Activated CD4-positive, alpha-beta T cell treated with anti-CD3 and anti-CD28 coated beads for 48 hours (primary cell): ENCODE data around the gene SMIM41.

ENCODE experiments used
- DNase-seq: peaks from one replicate; pipeline ENCODE4 v3.0.0-alpha.2; 2020

Gene SMIM41

GRCh38 chr12:52148464-52149181, 69.1 kb downstream of the SMIM41 start:
- no peak for DNase-seq

DNA sequence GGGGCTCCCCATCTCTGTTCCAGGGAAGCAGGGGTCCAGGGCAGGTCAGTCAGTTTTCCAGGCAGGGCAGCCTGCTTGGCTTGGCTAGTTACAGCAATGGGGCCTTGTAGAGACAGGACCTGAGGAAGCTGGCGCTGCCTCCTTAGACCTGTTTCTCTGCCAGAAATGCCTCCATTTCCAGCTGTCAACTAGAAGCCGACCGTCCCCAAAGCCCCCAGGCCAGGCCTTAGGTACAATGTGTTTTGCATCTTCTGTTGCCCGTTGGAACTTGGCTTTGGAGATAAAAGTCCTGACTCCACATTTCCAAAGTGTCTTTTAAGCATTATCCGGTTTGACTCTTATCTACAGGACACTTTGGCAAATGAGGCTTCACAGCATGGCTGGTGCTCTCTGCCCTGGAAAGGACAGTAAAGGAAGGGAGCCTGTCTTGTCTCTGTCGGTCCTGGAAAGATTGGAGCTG, 69.7 kb downstream of the SMIM41 start:
- no peak for DNase-seq

GRCh38 chr12:52149651-52150241, 70.2 kb downstream of the SMIM41 start:
- no peak for DNase-seq

DNA sequence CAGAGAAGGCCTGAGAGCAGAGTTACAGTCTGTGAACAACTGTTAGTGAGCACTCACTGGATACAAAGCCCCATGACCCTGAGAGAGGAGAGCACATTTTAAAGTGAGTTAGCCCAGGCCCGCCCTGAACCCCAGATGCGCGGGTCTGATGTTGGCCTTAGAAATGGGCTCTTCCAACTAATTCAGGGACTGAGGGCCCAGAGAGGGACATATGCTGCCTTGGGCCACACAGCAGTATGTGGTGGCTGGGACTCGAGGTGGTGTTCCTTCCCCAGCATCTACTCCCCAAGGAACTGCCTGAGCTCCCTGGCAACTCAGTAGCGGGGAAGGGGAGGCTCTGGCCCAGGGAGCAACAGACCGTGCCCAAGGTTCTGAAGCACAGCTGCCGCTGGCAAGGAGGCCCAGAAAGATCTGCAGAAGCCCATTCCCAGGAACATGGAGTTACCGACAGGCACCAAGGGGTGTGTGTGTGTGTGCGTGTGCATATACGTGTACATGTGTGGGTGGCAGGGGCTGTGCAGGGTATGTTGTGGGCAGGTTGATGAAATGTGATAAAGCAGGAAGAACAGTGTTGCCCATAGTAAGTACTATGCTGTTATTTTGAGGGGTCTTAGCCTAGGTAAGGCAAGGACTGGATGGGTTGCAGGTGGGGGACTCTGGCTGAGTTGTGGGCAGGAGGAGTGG, 71.8 kb downstream of the SMIM41 start:
- no peak for DNase-seq

DNA sequence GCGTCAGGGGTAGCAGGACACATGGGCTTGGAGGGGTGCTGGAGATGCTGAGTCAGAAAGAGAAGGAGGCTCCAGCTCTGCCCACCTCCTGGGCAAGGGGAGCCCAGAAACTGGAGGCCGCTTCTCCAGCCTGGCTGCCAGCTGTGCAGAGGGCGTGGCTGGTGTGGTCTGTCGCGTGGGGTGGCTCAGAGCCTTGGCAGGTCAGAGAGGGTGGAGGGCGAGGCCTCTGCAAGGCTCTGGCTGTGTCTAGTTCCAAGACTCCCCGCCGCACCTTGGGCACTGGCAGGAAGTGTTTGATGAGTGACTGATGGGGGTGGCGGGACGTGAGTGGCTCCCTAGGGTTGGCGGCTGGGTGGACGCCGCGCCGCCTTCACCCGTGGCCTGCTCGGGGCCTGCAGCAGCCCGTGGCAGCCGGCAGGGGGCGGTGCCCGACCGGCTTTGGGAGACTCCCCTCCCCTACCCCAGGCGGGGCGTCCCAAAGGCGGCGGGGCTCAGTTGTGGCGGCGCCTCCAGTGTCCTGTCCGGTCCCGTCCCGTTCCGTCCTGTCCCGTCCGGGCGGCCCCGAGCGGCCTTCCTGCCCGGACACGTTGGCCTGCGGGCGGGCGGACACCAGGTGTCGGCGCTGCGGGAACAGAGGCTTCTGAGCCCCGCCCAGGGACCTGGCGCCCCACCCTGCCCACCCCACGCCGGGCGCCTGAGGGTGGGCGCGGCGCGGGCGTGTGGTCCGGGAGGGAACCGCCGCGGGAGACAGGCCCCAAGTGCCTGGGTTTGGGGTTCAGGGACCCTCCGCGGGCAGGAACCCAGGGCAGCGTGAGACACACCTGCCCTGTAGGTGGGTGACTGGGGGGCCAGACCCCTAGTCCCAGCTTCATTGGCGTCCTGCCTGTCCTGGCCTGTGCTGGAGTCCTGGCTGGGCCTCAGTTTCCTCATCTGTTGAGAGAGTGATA, 72.6 kb downstream of the SMIM41 start:
- peak; percentile 77 for DNase-seq

- DNase-seq, result no peak
These were observed 73.4 kb downstream of the SMIM41 start for GRCh38 chr12:52152905-52153317.

- no peak for DNase-seq
These were observed 75.8 kb downstream of the SMIM41 start for GRCh38 chr12:52155048-52155868.

DNA sequence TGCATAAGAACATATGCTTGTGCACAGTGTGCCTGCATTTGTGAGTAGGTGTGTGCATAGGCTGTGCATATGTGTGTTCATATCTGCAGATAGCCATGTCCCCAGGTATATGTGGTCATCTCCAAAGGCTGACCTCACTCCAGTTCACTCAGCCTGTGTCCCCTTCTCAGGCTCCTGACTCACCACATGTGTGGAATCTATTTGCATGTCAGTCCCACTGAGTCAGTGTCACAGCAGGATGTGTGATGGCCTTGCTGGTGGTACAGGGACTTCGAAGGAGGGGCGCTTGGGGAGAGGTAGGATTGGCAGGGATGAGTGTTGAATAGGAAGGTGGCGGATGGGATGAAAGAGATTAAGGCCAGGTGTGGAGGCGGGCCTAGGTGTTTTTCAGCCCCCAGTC, 76.8 kb downstream of the SMIM41 start:
- no peak for DNase-seq

DNA sequence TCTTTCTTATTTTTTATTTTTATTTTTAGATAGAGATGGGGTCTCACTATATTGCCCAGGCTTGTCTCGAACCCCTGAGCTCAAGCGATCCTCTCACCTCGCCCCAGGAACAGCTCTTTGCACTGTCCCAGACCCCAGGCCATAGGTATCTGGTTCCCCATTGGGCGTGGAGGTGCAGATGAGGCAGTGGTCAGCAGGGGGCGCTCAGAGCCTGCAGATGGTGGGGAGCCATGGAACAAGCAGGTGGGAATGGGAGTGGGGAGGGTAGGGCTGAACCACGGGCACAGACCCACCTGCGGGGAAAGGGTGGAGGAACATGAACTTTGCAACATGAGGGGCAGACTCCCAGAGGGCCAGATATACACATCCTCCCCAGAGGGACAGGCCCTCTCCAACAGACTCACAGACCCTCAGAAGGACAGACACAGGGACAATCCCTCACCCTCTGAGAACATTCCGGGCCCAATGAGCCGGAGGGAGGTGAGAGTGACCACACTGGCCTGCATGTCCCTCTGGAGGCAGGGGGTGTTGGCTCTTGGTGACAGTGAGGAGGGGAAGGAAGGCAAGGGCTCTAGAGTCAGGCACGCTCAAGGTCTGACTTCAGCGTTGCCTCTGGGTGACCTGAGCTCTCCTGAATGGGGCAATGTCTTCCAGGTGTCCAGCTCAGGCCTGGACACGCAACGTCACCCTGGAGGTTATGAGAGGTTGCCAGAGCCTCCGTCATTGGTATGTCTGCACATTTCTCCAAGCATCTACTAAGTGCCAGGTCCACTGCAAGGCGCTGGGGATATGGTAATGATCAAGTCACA, 77.5 kb downstream of the SMIM41 start:
- peak; percentile 81 for DNase-seq

- DNase-seq, result no peak
These were observed 78.2 kb downstream of the SMIM41 start for GRCh38 chr12:52157566-52158150.
